Measurements from ENCODE around the gene GLYATL3.
A peak's percentile ranks its signal among the peaks of the same experiment; 100 is the strongest.

Gene GLYATL3

DNA sequence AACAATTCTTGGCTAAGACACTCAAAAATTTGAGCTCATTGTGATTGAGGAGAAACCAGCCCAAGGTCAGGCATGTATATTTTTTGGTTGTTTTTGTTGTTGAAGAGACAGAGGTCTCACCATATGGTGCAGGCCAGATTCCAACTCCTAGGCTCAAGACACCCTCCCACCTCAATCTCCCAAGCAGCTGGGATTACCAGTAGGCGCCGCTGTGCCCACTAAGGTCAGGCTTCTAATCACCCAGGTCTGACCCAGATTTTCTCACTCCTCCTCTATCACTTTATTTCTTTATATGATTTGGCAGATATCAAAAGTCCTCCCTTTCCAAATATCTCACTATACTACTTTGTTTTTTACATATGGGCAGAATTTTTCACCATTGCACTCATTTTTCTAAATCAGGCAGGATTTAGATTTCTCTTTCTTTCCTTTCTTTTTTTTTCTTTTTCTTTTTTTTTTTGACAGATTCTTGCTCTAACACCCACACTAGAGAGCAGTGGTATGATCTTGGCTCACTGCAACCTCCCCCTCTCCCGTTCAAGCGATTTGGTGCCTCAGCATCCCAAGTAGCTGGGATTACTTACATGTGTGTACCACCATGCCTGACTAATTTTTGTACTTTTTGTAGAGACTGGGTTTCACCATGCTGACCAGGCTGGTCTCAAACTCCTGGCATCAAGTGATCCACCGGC lies 49.0 kb downstream of the GLYATL3 start:
- no peak for DNase-seq

DNA sequence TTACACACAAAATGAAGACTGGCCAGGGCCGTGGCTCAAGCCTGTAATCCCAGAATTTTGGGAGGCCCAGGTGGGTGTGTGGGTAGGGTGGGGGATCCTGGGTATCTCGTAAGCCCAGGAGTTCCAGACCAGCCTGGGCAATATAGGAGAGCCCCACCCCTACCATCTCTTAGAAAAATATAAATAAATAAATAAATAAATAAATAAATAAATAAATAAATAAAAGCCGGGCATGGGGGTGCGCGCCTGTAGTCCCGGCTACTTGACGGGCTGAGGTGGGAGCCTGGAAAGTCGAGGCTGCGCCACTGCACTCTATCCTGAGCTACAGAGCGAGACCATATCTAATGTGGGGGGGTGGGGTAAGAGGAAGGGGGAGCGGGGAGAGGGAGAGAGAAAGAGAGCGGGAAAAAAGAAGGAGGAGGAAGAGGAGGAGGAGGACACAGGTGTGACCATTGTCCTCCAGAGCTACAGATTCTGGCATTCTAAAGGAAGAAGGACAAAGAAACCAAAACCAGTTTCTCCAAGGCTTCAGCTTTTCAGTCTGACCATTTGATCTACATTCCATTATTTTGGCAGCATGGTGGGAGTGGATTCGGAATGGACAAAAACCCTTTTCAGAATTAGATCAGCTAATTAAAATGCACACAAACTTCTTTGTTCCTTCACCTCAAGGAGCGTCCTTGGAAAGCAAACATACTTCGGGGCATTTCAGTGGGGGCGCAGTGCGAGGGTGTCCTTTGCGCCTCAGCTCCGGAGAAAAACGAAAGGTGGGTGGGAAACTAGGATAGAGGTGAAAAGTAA lies 50.2 kb downstream of the GLYATL3 start:
- DNase-seq = no peak

DNA sequence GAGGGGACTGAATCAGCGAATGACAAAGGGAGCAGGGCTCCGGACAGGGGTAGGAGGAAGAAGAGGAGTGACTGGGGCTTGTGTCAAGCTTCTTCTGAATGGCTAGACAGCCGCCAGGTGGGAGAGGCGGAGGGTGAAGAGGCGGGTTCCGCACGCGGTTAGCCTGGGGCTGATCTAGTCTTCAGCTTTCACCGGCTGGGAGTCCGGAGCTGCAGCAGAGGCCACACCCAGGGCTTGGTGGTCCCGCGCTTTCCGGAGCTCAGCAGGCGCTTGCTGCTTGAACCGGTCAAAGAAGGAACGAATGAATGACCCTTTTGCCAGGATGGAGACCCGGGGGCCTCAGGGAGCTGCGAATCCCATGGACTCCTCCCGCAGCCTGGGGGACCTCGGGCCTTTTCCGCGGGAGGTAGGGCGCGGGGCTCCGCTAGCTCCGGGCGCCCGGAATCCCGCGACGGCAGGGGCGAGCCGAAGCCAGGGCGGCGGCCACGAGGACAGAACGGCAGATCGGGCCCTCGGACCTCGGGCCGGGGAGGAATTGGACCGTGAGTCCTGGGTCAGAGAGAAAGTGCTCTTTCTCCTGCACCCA lies 50.9 kb downstream of the GLYATL3 start, which contains the start of gene C6orf141:
Gene C6orf141, plus strand, starts transcription at position 177 of the 586 bp plus-strand sequence. Its CDS starts 125 bp downstream, at position 302.
- DNase-seq = peak; percentile 17

DNA sequence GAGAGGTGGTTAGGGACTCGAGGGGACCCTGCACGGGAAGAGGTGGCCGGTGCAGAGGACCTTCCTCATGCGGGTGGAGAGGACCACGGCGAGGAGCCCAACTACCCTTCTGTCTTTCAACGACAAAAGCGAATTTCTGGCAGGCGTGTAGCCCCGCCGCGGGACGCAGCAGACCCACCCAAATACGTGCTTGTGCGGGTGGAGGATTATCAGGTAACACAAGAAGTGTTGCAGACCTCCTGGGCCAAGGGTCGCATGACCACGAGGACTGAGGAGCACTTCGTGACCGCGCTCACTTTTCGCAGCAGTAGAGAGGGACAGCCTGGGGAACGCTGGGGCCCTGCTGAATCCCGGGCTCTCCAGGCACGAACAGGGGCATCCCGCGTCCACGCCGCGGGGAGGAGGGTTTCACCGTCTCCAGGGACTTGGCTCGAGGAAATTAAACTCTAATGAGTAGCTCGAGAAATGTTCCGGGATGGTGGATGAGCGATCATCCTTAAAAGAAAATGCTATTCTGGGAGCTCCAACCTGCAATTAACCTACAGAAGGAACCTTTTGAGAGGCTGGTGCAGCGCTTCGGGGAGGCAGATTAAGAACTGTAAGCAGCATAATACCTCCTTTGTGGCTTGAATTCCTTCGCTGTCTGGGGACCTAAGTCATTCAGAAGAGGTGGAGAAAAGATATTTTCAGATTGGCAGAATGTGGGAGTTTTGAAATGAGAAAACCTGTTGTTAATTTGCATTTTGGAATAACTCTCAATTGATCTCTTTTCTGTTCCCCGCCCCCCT lies 51.5 kb downstream of the GLYATL3 start:
- peak; percentile 50 for DNase-seq

DNA sequence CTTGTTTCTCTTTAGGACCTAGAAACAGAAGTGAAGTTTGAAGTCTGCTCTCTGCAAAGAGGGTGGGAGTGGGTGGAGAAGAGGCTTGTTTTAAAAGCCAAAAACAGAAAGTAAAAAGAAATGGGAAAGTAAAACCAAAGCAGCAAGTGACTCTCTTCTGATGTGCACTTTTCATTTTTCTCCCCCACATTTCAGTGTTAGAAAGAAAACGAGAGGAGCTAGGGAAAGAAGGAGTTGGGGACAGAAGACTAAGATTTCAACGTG lies 52.1 kb downstream of the GLYATL3 start:
- DNase-seq = no peak

DNA sequence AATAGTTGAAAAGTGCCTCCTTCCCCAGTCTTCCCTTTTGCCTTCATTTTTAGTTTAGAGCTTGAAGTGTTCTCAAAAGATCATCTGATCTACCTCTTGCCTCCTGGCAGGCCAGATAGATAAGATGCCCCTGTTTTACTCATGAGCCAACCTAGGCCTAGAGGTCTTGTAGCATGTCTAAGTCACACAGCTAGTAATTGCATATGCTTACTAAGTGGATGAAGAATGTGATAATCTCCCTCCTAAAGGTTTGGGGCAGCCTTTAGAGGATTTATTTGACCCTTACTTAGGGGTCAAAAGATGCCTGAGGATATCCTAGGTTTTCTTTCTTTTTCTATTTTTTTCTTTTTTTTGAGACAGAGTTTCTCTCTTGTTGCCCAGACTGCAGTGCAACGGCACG lies 52.9 kb downstream of the GLYATL3 start:
- DNase-seq = no peak

DNA sequence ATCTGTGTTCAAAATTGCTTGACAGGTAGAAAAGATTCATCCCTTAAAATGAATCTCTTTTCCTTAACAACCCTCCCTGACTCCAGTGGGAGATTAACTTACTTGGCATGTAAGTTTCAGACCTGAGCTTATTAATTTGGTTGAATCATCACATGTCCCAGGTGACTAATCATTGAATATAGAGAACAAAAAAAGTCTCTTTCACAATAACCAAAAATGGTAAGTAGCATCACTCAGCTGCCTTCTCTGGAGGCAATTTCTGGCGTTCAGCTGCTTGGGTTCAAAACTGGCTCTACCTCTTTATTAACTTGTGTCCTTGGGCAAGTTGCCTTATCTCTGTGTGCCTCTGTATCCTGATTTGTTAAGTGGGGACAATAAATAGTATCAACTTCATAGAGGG lies 53.7 kb downstream of the GLYATL3 start:
- DNase-seq = peak; percentile 37

DNA sequence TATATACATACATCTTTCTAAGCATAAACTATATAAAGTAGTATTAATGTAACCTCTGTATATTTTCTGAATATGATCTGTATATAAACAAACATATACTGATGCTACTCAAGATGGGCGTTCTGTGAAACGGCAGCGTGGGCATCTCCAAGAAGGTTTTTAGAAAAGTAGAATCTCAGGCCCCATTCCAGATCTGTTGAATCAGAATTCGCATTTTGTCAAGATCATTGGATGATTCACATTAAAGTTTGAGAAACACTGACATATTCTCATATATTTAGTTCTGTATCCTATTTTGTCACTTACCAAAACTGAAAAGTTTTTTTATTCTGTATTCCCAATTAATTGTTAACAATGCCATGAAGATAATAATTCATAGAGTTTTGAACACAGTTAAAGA lies 56.2 kb downstream of the GLYATL3 start:
- no peak for DNase-seq

DNA sequence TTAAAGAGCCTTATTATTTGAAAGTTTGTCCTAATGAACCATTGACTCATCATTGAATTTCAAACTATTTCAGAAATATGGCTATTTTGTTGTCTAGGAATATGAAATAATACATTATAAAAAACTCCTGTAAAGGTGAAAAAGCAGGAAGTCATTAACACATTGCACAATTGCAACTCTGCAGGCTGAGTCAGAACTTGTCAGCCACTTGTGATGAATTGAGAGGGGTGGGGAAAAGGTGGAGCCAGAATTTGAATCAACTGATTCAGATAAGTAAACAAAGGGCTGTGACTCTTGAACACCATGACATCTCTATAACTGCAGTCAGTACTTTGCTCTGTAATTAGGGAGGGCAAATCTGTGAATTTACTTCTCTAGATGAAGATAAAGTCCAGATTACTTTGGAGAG lies 56.7 kb downstream of the GLYATL3 start:
- peak; percentile 89 for DNase-seq

DNA sequence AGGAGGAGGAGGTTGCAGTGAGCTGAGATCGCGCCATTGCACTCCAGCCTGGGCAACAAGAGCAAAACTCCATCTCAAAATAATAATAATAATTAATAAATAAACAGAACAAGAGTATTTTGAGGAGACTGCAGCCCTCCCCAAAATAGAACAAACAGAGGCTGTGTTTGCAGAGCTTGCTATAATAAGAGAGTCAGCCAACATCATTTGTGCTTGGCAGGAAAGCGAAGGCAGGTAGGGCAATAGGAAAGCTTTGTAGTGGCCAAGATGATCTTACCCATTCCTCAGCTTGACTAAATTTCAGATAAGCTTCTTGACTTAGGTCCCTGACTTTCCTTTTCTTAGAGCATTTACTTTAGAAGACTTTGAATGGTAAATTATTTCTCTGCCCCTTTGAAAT lies 57.5 kb downstream of the GLYATL3 start:
- DNase-seq = no peak

DNA sequence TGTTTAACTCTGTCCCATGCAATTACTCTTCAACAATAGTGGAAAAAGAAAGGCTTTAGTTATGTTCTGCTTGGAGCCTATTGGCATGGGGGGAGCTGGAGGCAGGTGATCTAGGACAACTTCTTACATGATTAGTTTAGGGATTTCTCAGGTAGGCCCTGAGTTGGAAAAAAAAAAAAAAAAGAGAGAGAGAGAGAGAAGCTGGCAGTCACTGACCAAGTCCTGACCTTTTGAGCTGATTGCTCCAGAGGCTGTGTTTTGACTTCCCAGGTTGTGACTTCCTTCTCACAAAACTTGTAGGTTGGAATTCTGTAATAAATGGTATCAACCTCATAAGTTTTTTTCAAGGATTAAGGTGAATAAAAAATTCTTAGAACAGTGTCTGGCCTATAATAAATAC lies 58.5 kb downstream of the GLYATL3 start:
- DNase-seq = no peak

DNA sequence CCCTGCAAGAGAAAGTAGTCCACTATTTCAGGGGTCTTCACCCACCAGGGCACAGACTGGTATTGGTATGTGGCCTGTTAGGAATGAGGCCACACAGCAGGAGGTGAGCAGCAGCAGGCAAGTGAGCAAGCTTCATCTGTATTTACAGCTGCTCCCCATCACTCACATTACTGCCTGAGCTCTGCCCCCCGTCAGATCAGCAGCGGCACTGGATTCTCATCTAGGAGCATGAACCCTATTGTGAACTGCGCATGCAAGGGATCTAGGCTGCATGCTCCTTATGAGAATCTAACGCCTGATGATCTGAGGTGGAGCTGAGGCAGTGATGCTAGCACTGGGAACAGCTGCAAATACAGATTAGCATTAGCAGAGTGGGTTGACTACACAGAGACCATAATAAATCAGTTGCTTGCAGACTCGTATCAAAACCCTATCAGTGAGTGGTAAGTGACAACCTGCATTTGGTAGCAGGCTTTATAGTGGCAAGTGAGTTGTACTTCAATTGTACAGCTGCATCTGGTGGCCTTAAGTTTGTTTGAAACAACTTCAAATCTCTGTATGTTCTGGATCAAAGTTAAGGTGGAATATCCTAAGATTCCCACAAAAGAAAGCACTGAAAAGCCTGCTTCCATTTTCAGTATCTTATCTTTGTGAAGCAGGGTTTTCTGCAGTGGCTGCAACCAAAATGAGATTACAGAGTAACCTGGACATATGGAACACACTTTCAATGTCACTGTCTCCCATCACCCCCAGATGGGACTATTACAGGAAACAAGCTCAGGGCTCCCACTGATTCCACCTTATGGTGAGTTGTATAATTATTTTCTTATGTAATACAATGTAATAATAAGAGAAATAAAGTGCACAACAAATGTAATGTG lies 63.5 kb downstream of the GLYATL3 start:
- DNase-seq = no peak

DNA sequence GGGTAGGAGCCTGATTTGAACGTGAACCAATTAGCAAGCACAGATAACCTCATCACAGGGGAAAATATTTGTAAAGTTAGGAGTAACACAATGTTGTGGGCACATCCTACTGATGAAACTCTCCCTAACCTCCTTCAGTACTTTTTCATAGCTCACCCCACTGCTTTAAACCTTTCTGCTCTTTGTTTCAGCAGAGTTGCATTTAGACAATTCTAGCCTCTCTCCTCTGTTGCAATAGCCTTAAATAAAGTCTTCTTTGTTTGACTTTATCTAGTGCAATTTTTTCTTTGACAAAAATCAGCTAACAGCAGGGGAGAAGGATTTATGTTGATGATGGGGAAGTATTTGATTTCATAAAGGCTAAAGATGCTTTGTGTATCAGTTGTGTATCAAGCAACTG lies 64.8 kb downstream of the GLYATL3 start:
- no peak for DNase-seq

DNA sequence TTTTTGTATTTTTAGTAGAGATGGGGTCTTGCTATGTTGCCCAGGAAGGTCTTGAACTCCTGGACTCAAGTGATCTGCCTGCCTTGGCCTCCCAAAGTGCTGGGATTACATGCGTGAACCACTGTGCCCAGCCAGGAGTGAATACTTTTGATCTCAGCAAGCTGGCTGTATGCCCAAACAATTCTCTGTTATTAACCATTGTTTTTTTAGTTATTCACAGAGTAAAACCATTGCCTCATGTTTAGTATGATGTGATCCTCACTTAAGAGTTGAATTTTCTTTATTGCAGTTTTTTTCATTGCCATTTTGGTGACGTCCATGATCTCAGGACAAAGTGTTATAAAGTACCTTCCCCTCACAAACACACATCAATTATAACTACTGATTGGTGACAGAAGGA lies 65.5 kb downstream of the GLYATL3 start:
- DNase-seq = no peak

DNA sequence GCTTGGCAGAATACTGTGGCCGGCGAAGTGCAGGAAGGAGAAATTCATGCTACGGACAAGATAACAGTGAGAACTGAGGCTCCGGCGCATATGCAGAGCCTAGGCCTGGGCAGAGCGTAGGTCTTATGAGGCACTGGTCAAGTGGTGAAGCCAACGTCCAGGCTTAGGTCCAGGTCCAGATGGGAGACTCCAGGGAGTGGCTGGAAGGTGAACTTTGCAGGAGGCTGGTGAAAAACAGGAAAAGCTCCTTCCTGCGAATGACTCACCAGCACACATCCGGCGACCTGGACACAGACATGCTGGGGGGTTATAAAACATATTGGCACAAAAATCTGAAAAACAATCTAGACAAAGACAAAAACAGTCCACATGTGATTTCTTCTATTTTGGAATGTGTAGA lies 66.1 kb downstream of the GLYATL3 start:
- no peak for DNase-seq

DNA sequence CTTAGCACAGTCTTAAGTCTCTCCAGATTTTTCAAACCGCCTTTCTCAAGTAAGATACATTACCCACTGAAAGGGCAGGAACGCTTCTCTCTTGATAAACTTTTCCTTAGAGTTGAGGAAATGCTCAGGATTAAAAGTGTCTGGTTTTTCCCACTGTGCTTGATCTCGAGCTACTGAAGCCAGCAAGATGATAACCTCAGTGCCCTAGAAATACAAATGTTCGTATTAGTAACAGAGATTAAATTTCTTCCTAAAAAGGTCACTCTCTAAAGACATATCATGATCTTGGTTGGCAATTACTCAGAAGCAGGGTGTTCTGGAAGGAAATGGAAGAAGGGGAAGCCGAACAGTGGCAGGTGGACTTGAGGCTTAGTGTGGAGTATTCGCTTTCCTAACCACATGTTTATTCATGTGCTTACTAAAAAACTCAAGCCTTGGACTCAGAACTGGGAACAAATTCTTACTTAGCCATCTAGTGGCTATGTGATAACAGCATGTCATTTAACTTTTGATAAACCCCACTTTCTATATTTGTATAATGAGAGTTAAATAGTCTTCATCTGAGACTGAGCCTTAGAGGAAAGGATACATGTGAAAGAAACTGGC lies 70.9 kb downstream of the GLYATL3 start:
- no peak for DNase-seq

DNA sequence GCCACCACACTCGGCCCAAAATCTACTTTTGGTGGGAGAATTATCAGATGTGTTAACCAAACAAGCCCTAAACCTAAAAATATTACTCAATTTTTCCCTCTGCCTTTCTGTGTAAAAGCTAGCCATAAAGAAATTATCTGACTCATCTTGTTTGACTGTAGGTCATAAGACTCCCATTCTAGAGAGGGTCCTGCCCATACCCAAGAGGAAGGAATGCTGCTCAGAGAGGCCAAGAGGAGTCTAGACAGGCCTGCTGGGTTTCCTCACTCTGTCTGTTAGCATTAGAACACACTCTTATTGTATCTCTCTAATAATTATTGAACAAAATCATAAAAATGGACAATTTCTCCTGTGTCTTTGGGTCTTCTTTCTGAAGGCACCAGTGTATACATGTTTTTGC lies 76.9 kb downstream of the GLYATL3 start:
- no peak for DNase-seq

Data from kidney glomerular epithelial cell (primary cell).